Gastroesophageal sphincter (tissue), 3 donors: ENCODE results near the gene BCKDHA.

Experiments used
- EP300 ChIP-seq: sonication (generic); formaldehyde crosslinking; IDR thresholded peaks from one replicate; pipeline ENCODE4 v1.6.1; 2017; ENCODE audit warnings: antibody characterized with exemption, mild to moderate bottlenecking
- POLR2A ChIP-seq, 2 donors: fragments of 450-650 bp; IDR thresholded peaks; one replicate each; pipeline ENCODE4 v1.6.1; 2017; ENCODE audit warnings: antibody characterized with exemption in 2 of 2, mild to moderate bottlenecking in 2 of 2, moderate library complexity in 1 of 2
- POLR2AphosphoS5 ChIP-seq: sonication (generic); formaldehyde crosslinking; IDR thresholded peaks from one replicate; pipeline ENCODE4 v1.6.1; 2017; ENCODE audit warnings: antibody characterized with exemption
- TF ChIP-seq, protein P1 (sequence below), 4 experiments: fragments of 200-600 bp in 2 of 4; fragments of 450-650 bp in 2 of 4; sonication (generic) in 1 of 4; IDR thresholded peaks; one replicate each; pipeline ENCODE4 v1.5.1; 2017 to 2019; ENCODE audit warnings: antibody characterized with exemption in 4 of 4, mild to moderate bottlenecking in 2 of 4, moderate library complexity in 2 of 4

- no peak for TF ChIP-seq POLR2AphosphoS5
- TF ChIP-seq, protein P1, sequence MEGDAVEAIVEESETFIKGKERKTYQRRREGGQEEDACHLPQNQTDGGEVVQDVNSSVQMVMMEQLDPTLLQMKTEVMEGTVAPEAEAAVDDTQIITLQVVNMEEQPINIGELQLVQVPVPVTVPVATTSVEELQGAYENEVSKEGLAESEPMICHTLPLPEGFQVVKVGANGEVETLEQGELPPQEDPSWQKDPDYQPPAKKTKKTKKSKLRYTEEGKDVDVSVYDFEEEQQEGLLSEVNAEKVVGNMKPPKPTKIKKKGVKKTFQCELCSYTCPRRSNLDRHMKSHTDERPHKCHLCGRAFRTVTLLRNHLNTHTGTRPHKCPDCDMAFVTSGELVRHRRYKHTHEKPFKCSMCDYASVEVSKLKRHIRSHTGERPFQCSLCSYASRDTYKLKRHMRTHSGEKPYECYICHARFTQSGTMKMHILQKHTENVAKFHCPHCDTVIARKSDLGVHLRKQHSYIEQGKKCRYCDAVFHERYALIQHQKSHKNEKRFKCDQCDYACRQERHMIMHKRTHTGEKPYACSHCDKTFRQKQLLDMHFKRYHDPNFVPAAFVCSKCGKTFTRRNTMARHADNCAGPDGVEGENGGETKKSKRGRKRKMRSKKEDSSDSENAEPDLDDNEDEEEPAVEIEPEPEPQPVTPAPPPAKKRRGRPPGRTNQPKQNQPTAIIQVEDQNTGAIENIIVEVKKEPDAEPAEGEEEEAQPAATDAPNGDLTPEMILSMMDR (IDR thresholded peaks at IDR 0.05): no peak
- TF ChIP-seq EP300: no peak
- TF ChIP-seq POLR2A (IDR thresholded peaks at IDR 0.05): no peak
Observed at GRCh38 chr19:41398050-41398418, 416 bp downstream of the BCKDHA start.
